HPDE6-E6E7 (cell line): ENCODE results near the gene EML4.

Experiments
- DNase-seq: peaks from one replicate; pipeline ENCODE4 v3.0.0; 2011; ENCODE audit warnings: missing footprints; ENCODE audit errors: extremely low spot score

The EML4 gene

DNA sequence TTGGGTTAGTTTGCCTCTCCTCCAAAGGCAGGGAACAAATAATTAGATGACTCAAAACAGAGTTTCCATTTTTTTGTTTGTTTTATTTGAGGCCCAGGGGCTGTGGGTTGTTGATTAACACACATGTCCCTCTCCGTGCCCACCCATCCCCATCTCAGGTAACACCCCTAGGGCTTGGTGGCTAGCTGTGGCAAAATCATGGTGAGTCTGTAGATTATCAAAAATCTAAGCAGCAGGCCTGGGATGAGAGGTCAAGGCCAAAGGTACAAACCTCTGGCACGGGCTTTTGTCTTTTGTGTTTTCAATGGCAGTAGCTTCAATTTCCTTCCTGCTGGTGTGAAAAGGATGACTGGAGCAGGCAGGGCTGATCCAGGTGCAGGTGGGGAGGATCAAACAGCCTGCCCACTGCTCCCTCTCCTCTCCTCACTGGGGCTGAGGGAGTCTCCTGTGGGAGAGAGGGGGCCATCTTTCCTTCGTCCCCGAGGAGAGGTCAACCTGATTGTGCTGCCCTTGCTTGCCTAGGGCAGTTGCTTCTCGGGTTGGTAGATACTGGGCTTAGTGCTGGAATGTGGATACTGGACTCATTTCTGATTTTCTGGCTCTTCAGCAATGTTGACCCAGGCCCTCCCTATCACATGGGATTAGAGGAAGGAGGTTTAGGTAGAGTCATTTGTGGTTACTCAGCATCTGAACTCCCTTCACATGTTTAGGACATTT lies 31.9 kb upstream of the EML4 start:
- DNase-seq = no peak

DNA sequence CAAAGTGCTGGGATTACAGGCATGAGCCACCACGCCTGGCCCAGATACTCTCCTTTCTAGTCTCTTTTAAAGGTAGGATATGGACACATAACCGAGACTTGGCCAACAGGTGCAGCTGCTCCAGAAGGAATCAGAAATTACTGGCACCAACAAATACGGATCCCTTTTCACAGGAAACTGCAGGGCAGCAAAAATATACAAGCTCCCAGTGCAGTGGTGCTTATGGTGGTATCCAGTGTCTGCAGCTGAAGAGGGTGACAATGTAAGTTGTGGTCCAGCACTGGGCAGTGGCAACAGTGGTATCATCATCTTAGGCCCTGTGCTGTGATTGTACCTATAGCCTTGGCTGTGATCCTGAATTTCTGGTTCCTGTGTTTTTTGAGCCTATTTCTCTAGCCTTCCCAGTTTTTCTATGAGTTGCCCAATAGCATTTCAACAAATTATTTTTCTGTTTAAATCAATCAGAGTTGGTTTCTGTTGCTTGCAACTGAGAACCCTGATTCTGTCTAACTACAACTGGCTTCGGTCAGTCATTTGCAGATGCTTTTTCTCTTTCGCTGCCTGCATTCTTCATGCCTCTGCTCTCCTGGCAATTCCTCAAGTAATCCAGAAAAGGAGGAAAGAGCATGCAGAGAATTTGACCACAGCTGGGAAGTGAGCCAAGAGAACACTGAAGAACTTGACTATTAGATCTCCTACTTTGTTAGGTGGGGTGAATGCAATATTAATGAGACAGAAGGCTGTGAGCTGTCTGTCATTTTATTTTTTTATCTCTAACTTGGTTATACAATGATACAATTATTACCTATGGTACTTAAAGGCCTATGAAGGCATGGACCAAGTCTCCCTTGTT lies 30.8 kb upstream of the EML4 start:
- no peak for DNase-seq

GRCh38 chr2:42139101-42139500 lies 30.1 kb upstream of the EML4 start:
- no peak for DNase-seq

DNA sequence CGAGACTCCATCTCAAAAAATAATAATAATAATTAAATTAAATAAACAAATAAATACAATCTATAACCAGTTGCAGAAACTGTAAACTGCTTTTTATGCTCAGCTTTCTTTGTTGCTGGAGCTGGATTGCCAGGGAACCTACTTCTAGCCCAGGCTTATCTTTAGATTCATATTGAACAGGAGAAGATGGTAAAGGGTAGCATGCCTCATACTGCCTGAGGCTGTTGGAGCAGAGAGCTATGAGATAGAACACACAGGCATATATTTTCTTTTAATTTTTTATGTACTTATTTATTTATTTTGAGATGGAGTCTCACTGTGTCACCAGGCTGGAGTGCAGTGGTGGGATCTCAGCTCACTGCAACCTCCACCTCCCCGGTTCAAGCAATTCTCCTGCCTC lies 28.7 kb upstream of the EML4 start:
- DNase-seq = no peak

DNA sequence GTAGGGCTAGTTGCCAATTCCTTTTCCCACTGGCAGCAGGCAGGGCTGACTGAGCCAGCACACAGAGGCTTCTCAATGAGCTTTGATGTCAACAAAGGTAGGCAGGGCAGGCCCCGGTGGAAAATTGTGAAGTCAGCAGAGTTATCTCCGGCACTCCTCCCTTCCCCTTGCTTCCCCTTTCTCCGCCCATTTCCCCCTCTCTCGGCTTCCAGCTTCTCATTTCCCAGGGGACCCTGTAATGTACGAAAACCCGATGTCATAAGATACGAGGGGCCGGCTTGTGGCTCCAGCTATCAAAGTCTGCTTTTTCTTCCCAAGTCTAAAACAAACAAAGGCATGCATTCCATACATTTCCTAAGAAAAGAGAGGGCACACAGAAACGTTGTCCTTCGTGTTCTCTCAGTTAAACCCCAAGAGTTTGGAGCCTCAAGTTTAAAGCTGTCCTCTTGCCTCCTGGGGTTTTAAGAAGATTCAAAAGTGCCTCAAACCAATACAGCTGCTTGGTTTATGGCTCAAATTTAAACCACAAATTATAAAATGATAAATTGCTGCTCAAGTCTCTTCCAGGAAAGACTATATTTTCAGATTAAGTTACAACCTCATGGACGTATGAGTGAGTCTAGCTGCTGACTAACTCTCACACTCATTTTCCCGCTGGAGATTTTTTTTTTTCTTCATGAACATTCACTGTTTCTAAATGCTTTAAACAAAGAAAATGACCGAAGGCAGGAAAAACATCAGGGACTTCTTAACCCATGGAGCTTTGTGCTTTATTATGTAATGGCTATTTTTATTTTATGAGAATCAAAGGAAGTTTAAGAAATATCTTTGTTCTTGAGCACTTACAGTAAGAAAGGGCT lies 27.2 kb upstream of the EML4 start:
- DNase-seq = no peak

DNA sequence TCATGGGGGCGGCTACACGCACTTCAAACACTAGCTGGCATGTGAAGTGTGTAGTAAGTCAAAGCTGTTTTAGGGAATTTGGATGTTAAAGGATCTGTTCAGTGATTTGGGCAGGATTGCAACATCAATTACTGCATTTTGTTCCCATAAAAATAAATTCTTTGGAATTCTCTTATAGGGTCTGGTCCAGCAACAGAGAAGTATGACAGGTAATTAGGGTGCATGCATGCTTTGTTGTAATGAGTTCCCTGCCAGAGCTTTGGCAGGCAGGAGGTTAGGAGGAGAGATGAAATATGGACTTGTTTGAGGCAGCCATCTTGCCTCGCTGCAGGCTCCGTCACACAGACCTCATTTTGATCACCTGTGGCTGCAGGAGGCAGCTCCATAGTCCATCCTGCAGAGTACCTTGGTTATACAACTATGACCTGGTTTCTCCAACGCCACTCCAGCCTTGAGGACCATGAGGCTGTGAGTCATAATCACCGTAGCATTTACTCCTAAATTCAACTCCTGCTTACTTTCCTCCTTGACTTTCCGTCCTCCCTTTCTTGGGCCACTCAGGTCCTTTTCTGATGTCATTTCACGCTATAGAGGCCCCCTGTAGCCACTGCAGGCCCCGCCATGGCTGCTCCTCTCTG lies 26.5 kb upstream of the EML4 start:
- DNase-seq = no peak

GRCh38 chr2:42147641-42148274 lies 21.4 kb upstream of the EML4 start:
- no peak for DNase-seq

- DNase-seq = no peak
These were observed 19.0 kb upstream of the EML4 start for GRCh38 chr2:42150159-42150558.

GRCh38 chr2:42153944-42154581 lies 15.1 kb upstream of the EML4 start:
- no peak for DNase-seq

DNA sequence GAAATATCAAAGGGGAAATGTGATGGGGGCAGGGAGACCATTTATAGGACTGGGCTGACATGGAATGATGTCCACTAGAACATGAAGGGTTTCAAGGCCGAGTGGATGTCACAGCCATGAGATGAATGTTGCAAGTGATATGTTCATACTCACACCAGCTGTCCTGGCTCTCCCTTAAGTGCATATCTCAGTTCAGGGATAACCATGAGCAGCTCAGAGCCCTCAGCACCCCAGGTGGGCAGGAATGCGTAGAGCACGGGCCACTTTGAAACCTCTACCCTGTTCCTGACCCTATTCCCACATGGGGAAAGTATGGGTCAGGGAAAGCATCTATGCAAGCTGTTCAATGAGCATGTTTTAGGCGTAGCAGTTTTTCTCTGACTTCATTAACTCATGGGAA lies 12.4 kb upstream of the EML4 start:
- DNase-seq = no peak

DNA sequence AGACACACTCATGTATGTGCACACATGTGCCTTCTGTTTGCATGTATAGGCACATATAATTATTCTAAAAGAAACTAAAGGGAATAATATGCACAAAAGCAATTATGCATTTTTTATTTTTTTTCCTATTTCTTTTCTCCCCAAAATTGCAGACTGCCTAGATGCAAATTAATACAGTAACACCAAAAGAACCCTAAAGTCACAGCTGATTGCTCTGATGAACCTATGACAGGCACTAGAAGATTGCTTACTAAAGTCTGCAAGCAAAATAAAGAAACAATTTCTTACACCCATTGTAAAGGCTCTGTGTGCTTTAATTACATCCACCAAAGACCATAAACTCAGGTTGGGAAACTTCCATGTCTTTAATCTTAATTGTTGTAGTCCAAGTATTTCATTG lies 7.7 kb upstream of the EML4 start:
- DNase-seq = no peak

DNA sequence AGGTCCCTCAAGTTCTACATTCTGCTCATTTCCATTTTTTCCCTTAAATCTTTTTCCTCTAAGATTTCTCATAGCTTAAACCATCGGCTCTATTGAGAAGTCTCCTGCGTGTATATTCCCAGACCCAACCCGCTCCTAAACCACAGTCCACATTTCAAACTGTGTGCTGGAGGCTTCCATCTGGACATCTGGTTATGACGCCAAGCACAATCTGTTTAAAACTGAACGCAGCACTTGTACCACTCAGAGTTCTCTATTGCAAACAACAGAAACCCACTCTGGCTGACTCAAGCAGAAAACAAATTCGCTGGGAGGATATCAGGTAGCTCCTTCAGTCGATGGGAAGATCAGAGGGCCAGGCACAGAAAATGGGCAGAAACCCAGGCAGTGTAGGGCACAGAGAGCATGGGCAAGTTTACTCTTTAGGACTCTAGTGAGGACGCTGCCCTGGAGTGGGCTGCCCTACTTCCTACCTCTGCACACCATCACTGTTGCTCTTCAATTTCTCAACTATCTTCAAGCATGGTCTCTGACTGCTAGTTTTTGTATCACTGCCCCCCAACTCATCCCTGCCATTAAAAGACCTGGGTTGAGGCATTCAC lies 5.6 kb upstream of the EML4 start:
- DNase-seq = no peak

- DNase-seq = no peak
These were observed 5.1 kb upstream of the EML4 start for GRCh38 chr2:42164046-42164445.

GRCh38 chr2:42164971-42165370 lies 4.2 kb upstream of the EML4 start:
- no peak for DNase-seq

DNA sequence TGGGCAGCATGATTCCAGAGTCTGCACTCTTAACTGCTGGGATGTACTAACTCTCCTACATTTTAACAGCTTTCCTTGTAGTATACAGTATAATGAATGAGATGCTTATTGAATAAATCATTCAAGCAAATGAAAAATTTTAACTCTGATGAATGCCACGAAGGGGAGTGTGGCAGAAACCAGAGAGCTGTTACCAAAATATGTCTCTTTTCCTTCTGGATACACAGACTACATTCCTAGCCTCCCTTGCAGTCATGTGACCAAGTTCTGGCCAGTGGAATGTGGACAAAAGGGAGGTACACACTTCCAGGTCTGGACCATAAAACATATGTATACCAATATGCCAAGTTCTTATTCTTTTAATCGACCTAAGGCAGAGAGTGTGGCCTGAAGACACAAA lies 1.7 kb upstream of the EML4 start:
- no peak for DNase-seq

- DNase-seq = no peak
These were observed 574 bp upstream of the EML4 start for GRCh38 chr2:42168459-42169099.

DNA sequence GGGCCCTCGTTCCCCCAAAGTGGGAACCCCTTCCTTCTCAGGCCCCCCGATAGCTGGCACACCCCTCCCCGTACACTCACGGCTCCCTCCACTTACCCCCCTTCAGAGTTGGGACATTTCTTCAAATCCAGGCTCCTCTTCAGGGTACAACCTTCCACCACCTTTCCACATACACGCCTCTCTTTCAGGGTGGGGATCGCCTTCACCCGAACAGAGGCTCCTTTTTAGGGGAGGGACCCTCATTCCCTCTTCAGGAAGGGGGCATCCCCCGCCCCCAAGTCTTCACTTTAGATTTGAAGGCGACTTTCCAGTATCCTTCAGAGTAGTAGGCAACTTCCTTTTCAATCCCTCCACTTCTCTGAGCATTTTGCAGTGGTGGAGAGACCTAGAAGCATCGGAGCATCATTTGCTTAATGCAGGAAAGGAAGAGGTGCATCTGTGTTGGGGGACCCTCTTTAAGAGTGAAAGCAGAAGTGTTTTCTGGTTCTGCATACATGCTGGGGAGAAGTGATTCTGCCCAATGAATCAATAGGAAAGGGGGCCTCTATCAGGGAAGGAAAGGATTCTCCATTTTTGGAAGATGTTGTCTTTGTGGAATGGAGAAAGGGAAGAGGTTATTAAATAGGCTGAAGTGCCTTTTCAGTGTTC lies 845 bp downstream of the EML4 start:
- DNase-seq = no peak

- no peak for DNase-seq
These were observed 1.7 kb downstream of the EML4 start for GRCh38 chr2:42170619-42171395.
